GM21360 (cell line): ENCODE data around the gene ANKRD31.
"Not testable (repeated sequence)": the region's sequence is repeated elsewhere in the genome, so short reads cannot be mapped to it uniquely, and the experiment has no call there.

Source experiments
- ATAC-seq: cut with Tn5 transposase; IDR thresholded peaks from one replicate; pipeline ENCODE4 v1.9.1; 2021; ENCODE audit warnings: mild to moderate bottlenecking, moderate library complexity; ENCODE audit not compliant: unreplicated experiment

Gene ANKRD31

GRCh38 chr5:75152860-75153259 is 83.8 kb downstream of the ANKRD31 start:
- no peak for ATAC-seq

- no peak for ATAC-seq
Observed at GRCh38 chr5:75148051-75148450, 88.6 kb downstream of the ANKRD31 start.

- no peak for ATAC-seq
Observed at GRCh38 chr5:75142566-75143136, 94.0 kb downstream of the ANKRD31 start.

DNA sequence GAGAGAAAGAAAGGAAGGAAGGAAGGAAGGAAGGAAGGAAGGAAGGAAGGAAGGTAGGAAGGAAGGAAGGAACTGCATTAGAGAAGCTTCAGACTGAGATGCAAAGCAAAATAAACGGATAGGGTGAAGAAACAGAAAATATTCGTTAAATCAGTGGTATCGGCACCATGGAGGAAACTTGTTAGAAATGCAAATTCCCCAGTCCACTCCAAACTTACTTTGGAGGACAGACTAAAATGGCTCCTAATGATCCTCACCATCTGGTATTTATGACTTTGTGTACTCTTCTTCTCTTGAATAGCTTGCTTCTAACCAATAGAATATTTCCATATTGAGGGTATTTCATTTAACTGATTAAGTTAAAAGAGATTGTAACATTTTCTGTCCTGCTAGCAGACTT is 96.4 kb downstream of the ANKRD31 start:
- ATAC-seq = no peak

GRCh38 chr5:75138689-75139088 is 98.0 kb downstream of the ANKRD31 start:
- no peak for ATAC-seq

GRCh38 chr5:75130818-75131349 is 105.8 kb downstream of the ANKRD31 start:
- ATAC-seq = no peak

DNA sequence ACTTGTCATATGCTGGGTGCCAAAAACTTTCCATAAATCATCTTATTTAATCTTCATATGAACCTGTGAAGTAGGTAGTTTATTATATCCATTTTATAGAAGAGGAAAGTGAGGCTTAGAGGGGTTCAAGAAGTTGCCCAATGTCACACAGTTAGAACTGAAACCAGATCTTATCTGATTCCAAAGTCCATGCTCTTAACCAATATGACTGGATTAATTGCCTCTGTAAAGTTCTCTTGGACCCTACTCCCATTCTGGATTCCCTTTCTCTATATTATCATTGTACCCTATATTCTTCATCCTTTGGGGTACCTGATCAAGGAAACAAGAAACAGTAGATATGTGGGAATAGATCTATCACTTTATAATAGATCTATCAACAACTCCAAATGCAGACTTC is 119.8 kb downstream of the ANKRD31 start:
- ATAC-seq = no peak

DNA sequence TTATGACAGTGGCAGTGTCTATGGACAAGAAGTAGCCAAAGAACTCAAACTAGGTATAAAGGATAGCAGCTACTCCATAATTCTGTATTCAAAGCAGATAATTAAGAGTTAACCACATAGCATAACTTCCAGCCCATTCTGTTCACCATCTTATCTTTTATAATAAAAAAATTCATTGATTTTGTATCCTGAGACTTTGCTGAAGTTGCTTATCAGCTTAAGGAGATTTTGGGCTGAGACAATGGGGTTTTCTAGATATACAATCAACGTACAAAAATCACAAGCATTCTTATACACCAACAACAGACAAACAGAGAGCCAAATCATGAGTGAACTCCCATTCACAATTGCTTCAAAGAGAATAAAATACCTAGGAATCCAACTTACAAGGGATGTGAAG is 122.4 kb downstream of the ANKRD31 start:
- ATAC-seq = not testable (repeated sequence)

- no peak for ATAC-seq
Observed at GRCh38 chr5:75113354-75114113, 123.1 kb downstream of the ANKRD31 start.

DNA sequence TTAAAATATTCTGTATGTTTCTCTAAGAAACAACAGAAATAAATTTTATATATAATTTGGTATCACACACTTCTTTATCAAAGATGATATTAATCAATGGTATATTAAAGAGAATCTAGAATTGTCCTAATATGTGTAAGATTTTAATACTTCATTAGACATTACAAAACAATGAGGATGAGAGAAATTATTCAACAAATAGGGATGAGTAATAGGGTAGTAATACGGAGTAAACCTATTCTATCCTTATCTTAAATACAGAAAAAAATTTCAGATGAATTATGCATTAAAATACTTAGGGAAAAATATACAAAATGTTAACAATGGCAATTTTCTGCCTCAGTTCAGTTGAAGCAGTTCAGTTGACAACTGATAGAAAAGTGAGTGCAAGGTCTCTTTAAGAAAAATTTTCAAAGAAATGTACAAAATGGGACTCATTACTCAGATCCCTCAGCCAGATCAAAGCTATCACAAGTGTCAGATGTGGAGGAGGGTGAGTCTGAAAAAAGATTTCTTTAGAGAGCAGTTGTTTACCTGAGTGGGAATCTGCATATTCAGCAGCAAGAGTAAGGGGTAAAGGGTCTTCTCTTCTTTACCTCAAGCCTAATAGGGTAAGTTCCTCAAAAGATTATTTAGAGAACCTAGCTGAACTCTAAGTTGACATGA is 127.6 kb downstream of the ANKRD31 start:
- no peak for ATAC-seq

DNA sequence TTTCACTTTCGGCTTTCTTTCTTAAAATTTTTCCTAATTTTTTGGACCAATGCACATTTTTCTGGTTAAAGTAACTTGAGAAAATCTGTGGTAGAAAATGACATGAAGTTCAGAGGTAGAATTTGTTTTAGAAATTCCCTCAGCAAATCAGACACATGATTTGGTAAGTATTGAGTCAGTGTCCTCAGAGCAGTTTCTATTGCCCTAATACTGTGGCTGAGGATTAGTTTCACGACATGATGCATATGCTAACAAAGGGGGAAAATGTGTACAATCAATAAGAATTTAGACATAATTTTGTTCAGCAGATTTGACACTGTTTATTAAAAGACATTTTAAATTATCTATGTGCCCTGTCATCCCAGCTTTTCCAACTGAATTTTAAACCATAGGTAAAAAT is 128.2 kb downstream of the ANKRD31 start:
- no peak for ATAC-seq

DNA sequence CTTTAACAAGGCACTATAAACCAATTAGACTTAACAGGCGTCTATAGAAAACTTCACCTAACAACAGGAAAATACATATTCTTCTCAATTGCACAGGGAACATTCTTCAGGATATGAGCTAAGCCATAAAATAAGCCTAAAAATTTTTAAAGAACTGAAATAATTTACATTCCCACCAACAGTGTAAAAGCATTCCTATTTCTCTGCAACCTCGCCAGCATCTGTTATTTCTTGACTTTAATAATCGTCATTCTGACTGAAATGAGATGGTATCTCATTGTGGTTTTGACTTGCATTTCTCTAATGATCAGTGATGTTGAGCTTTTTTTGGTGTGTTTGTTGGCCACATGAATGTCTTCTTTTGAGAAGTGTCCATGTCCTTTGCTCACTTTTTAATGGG is 140.7 kb downstream of the ANKRD31 start:
- not testable (repeated sequence) for ATAC-seq

DNA sequence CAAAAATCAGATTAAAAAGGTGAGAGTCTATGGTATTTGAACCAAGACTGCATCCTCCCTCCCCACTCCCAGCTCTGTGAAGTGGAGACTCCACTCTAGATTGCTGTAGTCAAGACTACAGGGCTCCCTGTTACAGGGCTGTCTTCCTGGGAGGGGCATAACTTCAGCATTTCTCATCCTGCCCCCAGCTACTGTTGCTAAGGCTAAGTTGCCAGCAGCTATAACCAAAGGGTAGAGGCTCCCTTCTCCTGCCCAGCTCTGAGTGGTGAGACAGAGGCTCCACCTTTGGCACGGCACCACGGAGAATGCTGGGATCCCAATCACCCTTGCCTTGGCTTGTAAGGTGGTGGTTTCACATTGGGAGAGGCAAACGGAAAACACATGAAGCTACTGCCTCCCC is 145.1 kb downstream of the ANKRD31 start:
- ATAC-seq = no peak

DNA sequence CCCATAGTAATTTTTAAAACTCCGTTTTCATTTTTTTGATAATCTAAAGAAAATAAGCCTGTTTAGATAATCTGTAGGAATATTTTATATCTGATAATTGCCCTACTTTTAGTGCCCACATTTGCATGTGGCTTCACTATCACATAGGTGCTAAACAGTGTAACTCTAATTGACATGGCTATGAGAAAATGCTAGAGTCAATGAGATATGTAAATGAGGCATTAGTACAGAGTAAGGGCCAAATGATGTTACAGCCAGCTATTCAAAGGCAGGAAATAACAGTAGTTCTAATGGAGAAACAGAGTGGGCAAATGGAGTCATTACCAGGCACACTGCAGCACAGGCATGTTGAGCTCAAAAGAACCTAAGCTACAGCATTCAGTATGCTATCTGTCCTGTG is 147.0 kb downstream of the ANKRD31 start:
- no peak for ATAC-seq

DNA sequence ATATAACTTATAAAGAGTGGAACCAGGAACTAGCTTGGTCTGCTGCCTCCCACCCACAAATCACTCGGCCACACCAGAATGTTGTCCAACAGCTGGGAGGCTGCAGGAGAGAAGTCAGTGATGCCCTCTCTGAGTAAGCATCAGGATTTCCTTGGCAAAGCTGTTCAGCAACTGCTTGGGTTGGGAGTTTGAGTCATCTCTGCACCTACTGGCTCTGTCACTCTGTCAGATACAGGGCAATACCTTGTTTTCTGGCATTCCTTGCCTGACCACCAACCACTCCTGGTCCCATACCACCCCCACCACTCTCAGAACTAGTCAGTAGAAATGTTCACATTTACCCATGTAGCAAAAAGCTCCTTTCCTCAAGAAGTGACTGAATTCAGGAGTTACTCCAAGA is 147.5 kb downstream of the ANKRD31 start:
- ATAC-seq = no peak

- ATAC-seq = no peak
Observed at GRCh38 chr5:75088648-75089047, 148.0 kb downstream of the ANKRD31 start.

GRCh38 chr5:75081510-75081909 is 155.2 kb downstream of the ANKRD31 start:
- no peak for ATAC-seq

- not testable (repeated sequence) for ATAC-seq
Observed at GRCh38 chr5:75079346-75079745, 157.3 kb downstream of the ANKRD31 start.

- ATAC-seq = no peak
Observed at GRCh38 chr5:75078027-75078426, 158.7 kb downstream of the ANKRD31 start.

- ATAC-seq = no peak
Observed at GRCh38 chr5:75072061-75072460, 164.6 kb downstream of the ANKRD31 start.

DNA sequence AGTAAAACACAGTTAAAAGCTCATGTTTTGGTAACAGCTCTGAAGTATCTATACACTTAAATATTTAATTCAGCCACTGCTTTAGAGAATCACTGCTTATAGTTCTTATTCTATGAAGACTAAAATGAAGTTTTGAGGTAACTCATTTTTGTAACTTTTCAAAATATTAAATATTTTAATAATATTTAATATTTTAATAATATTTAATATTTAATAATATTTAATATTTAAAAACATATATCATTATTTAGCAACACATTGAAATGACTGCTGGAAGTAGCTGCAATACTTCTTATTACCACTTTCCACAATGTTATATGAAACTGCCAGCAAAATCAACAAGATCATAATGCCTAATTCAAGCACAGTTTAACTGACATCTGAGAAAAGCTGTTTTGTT is 165.6 kb downstream of the ANKRD31 start:
- no peak for ATAC-seq

- ATAC-seq = no peak
Observed at GRCh38 chr5:75067434-75067833, 169.2 kb downstream of the ANKRD31 start.
